ENCODE measurements around the gene SRD5A3.

Gene SRD5A3

GRCh38 chr4:55407764-55408163 is 61.7 kb downstream of the SRD5A3 start:
- DNase-seq (ENCODE audit: low read depth in 3 of 3): no peak

DNA sequence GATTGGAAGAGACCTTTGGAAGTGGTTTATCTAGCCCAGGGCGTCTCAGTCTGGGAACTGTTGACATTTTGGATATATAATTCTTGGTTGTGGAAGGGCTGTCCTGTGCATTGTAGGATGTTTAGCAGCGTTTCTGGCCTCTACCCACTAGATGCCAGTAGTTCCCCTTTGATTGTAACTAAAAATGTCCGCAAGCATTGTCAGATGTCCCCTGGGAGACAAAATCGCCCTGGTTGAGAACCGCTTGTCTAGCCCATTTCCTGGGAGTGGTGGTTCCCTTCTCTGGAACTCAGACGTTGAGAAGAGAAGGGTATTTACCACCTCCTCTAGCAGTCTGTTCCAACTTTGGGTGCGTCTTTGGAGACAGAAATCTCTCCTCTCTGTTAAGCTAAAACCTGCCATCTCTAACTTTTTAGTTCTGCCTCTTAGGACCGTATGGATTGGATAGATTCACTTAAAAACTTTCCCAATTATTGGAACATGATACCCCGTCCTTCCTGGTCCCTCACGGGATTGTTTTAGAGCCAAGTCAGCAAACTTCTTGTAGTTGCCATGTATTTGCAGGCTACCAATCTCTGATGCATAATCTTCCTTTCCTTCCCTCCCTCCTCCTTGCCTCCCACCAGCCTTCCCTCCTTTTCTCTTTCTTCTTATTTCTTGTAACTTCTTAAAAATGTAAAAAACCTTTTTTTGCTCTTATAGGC is 63.6 kb downstream of the SRD5A3 start:
- DNase-seq (ENCODE audit: low read depth in 3 of 3): no peak

DNA sequence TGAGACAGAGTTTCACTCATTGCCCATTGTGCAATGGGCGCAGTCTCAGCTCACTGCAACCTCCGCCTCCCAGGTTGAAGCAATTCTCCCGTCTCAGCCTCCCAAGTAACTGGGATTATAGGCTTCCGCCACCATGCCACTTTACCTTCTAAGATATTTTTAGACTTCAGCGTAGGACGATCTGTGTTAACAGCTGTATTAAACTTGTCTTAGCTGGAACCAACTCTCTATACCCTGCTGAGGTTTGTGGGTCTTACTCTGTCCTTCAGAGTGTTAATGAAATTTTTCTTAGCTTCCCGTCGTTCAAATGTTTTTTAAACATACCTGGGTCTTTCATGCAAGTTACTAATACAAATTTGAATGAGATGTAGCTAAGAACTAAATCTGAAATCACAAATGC is 64.4 kb downstream of the SRD5A3 start:
- DNase-seq (ENCODE audit: low read depth in 3 of 3): no peak

DNA sequence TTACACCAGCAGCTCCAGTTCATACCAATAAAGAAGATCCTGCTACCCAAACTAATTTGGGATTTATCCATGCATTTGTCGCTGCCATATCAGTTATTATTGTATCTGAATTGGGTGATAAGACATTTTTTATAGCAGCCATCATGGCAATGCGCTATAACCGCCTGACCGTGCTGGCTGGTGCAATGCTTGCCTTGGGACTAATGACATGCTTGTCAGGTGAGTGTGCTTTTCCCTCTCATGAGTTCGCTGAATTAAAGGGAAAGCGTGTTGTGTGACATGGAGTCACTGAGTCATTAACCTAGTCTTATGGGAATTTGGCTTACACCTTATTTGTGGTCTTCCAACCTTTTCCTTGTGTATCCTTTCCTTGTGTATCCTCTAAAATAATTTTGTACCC is 65.6 kb downstream of the SRD5A3 start:
- no peak for DNase-seq (ENCODE audit: low read depth in 3 of 3)

DNA sequence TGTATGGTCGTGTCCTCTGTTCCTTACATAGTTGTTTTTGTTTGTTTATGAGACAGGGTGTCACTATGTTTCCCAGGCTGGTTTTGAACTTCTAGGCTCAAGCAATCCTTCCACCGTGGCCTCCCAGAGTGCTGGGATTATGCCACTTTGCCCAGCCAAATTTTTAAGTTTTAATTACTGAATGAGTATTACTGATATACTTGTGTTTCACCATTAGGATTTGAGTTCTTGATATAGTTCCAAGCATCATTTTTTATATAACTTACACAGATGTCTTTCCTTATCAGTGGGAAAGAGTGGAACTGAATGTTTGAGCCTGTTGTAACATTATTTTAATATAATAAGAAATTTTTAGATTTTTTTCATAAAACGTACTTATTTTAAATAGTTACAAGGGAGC is 70.1 kb downstream of the SRD5A3 start:
- DNase-seq (ENCODE audit: low read depth in 3 of 3): no peak

Measured in stimulated activated CD4-positive, alpha-beta T cell treated with anti-CD3 and anti-CD28 coated beads, TNF-alpha, amount 100 ng/mL, for 48 hours (primary cell).